ENCODE results near the gene USH1C.

USH1C gene

DNA sequence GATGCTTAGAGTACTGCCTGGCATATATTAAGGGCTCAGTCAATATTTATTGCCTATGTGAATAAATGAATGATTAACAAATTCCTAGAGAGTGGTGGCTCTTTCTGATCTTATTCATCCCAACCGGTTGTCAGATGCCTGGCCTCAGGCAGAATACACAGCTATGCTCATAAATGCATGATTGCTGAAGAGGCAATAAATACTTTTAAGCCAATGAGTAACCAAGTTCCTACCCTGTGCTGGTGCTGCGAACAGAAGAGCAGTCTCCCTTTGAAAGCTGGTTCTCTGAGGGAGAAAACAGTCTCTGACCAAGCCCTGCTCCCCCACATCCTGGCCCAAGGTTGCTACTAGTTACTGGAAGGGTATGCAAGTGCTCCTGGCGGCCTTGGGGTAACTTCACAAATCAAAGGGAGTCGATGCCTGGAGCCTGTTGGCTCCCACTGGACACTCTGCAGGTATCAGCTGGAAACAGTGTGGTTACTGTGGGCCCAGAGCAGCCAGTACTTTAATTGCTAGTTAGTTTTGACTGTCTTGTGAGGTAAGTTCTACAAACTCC is 2.8 kb downstream of the USH1C start:
- Histone ChIP-seq H3K27me3 (ENCODE audit: insufficient read depth, poor library complexity, severe bottlenecking) (no peaks in the 10 kb centered on the region), H3K9me3 (ENCODE audit: severe bottlenecking) (no peaks in the 10 kb centered on the region), H3K36me3 (ENCODE audit: low read depth) (no peaks in the 10 kb centered on the region), H3K4me3 (ENCODE audit: severe bottlenecking) (no peak overlapping the region), H3K4me1 (ENCODE audit: insufficient read depth, poor library complexity, severe bottlenecking) (no peaks in the 10 kb centered on the region), H3K27ac (ENCODE audit: poor library complexity, severe bottlenecking) (no peak overlapping the region)
- no peak for TF ChIP-seq CTCF (IDR thresholded peaks at IDR 0.05; ENCODE audit: poor library complexity, severe bottlenecking)
- DNase-seq (ENCODE audit: low spot score) (peak; percentile 28), ATAC-seq (ENCODE audit: low read depth) (0 out of 3 replicates have a peak, but pooled peaks have one; percentile 16)

DNA sequence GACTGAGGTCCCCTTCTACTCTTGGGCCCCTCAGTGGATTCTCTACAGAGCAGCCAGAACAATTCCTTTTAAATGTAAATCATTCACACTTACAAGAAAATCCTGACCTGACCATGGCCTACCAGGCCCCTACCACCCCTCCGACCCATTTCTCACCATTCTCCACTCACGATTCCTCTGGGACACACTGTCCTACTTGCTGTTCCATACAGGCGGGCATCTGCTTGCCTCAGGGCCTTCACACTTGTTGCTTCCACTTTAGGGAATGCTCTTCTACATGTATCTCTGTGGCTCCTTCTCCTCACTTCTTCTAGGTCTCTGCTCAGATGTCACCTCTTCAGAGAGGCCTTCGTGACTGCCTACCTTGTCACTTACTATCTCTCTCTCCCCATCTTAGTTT is 3.4 kb downstream of the USH1C start:
- no peak for DNase-seq (ENCODE audit: low spot score)
- no peak overlapping the region for H3K27ac ChIP-seq (ENCODE audit: poor library complexity, severe bottlenecking)
- no peak for TF ChIP-seq CTCF (IDR thresholded peaks at IDR 0.05; ENCODE audit: poor library complexity, severe bottlenecking)
- no peak for ATAC-seq (ENCODE audit: low read depth)
- H3K27me3 ChIP-seq (ENCODE audit: insufficient read depth, poor library complexity, severe bottlenecking): no peaks in the 10 kb centered on the region
- no peaks in the 10 kb centered on the region for H3K4me1 ChIP-seq (ENCODE audit: insufficient read depth, poor library complexity, severe bottlenecking)
- no peaks in the 10 kb centered on the region for H3K36me3 ChIP-seq (ENCODE audit: low read depth)
- H3K9me3 ChIP-seq (ENCODE audit: severe bottlenecking): no peaks in the 10 kb centered on the region
- H3K4me3 ChIP-seq (ENCODE audit: severe bottlenecking): no peak overlapping the region

- TF ChIP-seq CTCF (IDR thresholded peaks at IDR 0.05; ENCODE audit: poor library complexity, severe bottlenecking): no peak
- H3K27ac ChIP-seq (ENCODE audit: poor library complexity, severe bottlenecking): no peak overlapping the region
- DNase-seq (ENCODE audit: low spot score): no peak
- H3K27me3 ChIP-seq (ENCODE audit: insufficient read depth, poor library complexity, severe bottlenecking): no peaks in the 10 kb centered on the region
- no peaks in the 10 kb centered on the region for H3K9me3 ChIP-seq (ENCODE audit: severe bottlenecking)
- no peaks in the 10 kb centered on the region for H3K4me1 ChIP-seq (ENCODE audit: insufficient read depth, poor library complexity, severe bottlenecking)
- no peak for ATAC-seq (ENCODE audit: low read depth)
- H3K36me3 ChIP-seq (ENCODE audit: low read depth): no peaks in the 10 kb centered on the region
- no peak overlapping the region for H3K4me3 ChIP-seq (ENCODE audit: severe bottlenecking)
These were observed 5.5 kb downstream of the USH1C start for GRCh38 chr11:17538731-17539130.

DNA sequence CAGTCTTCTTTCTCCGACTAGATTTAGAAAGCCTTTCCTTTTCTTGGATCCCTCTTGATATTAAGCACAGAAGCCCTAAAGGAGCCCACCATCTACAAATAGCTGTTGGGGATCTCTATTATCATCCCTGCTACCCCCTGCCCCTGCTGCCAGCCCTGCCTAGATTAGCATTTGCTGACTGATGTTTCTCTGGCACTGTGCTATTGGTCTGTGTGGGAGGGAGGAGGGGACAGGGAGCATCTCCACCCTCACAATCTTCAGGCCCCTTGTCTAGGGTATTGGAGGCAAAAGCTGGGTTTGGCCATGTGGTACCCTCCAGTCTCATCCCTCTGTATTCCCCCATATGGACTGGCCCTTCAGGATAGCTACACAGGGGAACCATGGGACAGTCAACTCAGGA is 6.2 kb downstream of the USH1C start:
- TF ChIP-seq CTCF (IDR thresholded peaks at IDR 0.05; ENCODE audit: poor library complexity, severe bottlenecking): no peak
- no peak for ATAC-seq (ENCODE audit: low read depth)

GRCh38 chr11:17537261-17537660 is 7.0 kb downstream of the USH1C start:
- no peaks in the 10 kb centered on the region for H3K27me3 ChIP-seq (ENCODE audit: insufficient read depth, poor library complexity, severe bottlenecking)
- H3K4me3 ChIP-seq (ENCODE audit: severe bottlenecking): no peak overlapping the region
- DNase-seq (ENCODE audit: low spot score): no peak
- H3K9me3 ChIP-seq (ENCODE audit: severe bottlenecking): no peaks in the 10 kb centered on the region
- no peak for TF ChIP-seq CTCF (IDR thresholded peaks at IDR 0.05; ENCODE audit: poor library complexity, severe bottlenecking)
- H3K36me3 ChIP-seq (ENCODE audit: low read depth): no peaks in the 10 kb centered on the region
- H3K4me1 ChIP-seq (ENCODE audit: insufficient read depth, poor library complexity, severe bottlenecking): no peaks in the 10 kb centered on the region
- H3K27ac ChIP-seq (ENCODE audit: poor library complexity, severe bottlenecking): no peak overlapping the region
- no peak for ATAC-seq (ENCODE audit: low read depth)

More for the DNA sequence above, 6.2 kb downstream of the USH1C start:
- Histone ChIP-seq H3K27ac (ENCODE audit: poor library complexity, severe bottlenecking) (no peak overlapping the region), H3K27me3 (ENCODE audit: insufficient read depth, poor library complexity, severe bottlenecking) (no peaks in the 10 kb centered on the region), H3K4me1 (ENCODE audit: insufficient read depth, poor library complexity, severe bottlenecking) (no peaks in the 10 kb centered on the region), H3K36me3 (ENCODE audit: low read depth) (no peaks in the 10 kb centered on the region), H3K4me3 (ENCODE audit: severe bottlenecking) (no peak overlapping the region), H3K9me3 (ENCODE audit: severe bottlenecking) (no peaks in the 10 kb centered on the region)
- DNase-seq (ENCODE audit: low spot score): no peak
